Effector memory CD8-positive, alpha-beta T cell (primary cell): ENCODE data around the gene KIF26B.

Source experiments
- ATAC-seq: fragments of 150-1000 bp; cut with Tn5 transposase; replicated peaks from 2 replicates; pipeline ENCODE4 v1.10.0; 2021; ENCODE audit warnings: mild to moderate bottlenecking, moderate library complexity
- DNase-seq, 3 experiments: peaks; one replicate each; pipeline ENCODE4 v3.0.0; 2021
- H3K27ac Mint-ChIP-seq, 2 donors: one replicate each; pipeline ENCODE4 v1.8.0; 2022; ENCODE audit warnings: mild to moderate bottlenecking in 2 of 2, mixed read lengths in 2 of 2, moderate library complexity in 2 of 2
- H3K27me3 Mint-ChIP-seq, 2 donors: one replicate each; pipeline ENCODE4 v1.8.0; 2022; ENCODE audit warnings: mixed read lengths in 2 of 2
- H3K36me3 Mint-ChIP-seq: one replicate; pipeline ENCODE4 v1.8.0; 2022; ENCODE audit warnings: mild to moderate bottlenecking, moderate library complexity, mixed read lengths; ENCODE audit not compliant: insufficient read depth
- H3K4me1 Mint-ChIP-seq, 2 donors: one replicate each; pipeline ENCODE4 v1.8.0; 2022; ENCODE audit warnings: low read depth in 2 of 2, mixed read lengths in 2 of 2
- H3K4me3 Mint-ChIP-seq, 2 donors: one replicate each; pipeline ENCODE4 v1.8.0; 2022; ENCODE audit warnings: mild to moderate bottlenecking in 2 of 2, mixed read lengths in 2 of 2, moderate library complexity in 2 of 2
- H3K9me3 Mint-ChIP-seq, 2 donors: one replicate each; pipeline ENCODE4 v1.8.0; 2022; ENCODE audit warnings: mixed read lengths in 2 of 2

Gene KIF26B

GRCh38 chr1:245591346-245592188 lies 436.8 kb downstream of the KIF26B start:
- Mint-ChIP-seq H3K4me1 (no peaks in the 10 kb centered on the region), H3K4me3 (no peak overlapping the region), H3K36me3 (no peaks in the 10 kb centered on the region), H3K27me3 (no peaks in the 10 kb centered on the region), H3K9me3 (no peaks in the 10 kb centered on the region), H3K27ac (no peak overlapping the region)
- DNase-seq, result no peak
- no peak for ATAC-seq

DNA sequence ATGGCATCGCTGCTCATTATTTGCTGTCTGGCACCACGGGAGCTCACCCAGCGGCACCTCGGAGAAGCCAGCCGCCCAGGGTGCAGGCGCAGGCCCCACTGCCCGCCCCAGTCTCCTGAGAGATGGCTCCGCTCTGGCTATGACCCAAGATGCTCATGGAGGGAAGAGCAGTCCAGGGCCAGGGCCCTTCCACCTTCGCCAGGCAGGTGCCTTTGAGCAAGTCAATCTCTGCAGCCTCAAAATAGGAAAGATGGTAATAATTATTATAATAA lies 437.3 kb downstream of the KIF26B start:
- DNase-seq (no peak), ATAC-seq (no peak)
- Mint-ChIP-seq H3K4me3 (no peak overlapping the region), H3K9me3 (no peaks in the 10 kb centered on the region), H3K36me3 (no peaks in the 10 kb centered on the region), H3K4me1 (no peaks in the 10 kb centered on the region), H3K27me3 (no peaks in the 10 kb centered on the region), H3K27ac (no peak overlapping the region)

DNA sequence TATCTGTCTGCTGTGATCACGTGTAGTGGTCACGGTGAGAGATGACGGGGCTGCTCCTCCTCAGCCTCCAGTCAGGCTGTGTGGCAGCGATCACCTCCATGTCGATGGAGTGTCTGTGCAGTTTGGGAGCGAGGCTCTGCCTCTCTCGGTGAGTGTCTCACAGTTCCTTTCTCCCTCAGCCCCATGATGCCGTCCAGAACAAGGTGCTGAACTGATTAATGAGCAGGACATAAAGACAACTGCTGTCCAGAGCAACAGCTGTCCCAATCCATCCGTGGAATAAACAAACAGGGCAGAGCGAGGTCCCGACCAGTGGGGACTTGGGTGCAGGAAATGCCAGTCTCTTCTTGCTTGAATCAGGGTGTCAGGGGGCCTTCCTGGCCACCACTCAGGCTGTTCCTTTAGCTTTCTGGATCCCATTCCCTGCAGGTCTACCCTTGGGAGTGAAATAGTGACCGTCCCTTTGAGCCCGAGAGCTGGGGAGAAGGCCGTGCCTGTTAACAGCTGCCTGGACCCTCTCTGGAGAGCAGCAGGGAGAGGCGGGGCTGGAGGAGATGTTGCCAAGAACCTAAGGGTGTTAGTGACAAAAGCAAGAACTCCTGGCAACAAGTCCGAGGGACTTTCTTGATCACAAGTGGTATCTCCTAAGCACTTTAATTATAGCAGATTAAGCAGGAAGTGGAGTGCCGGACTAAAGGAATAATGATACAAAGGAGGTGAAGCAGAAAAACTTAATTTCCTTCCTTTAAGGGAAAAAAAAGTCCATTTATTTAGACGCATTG lies 443.9 kb downstream of the KIF26B start:
- no peaks in the 10 kb centered on the region for H3K36me3 Mint-ChIP-seq
- no peaks in the 10 kb centered on the region for H3K4me1 Mint-ChIP-seq
- H3K27ac Mint-ChIP-seq, result no peak overlapping the region
- no peaks in the 10 kb centered on the region for H3K27me3 Mint-ChIP-seq
- H3K4me3 Mint-ChIP-seq, result no peak overlapping the region
- DNase-seq (no peak), ATAC-seq (no peak)
- no peaks in the 10 kb centered on the region for H3K9me3 Mint-ChIP-seq

- no peak overlapping the region for H3K27ac Mint-ChIP-seq
- DNase-seq, result no peak
- no peaks in the 10 kb centered on the region for H3K27me3 Mint-ChIP-seq
- no peaks in the 10 kb centered on the region for H3K36me3 Mint-ChIP-seq
- H3K9me3 Mint-ChIP-seq, result no peaks in the 10 kb centered on the region
- H3K4me3 Mint-ChIP-seq, result no peak overlapping the region
- no peaks in the 10 kb centered on the region for H3K4me1 Mint-ChIP-seq
- no peak for ATAC-seq
These were observed 444.8 kb downstream of the KIF26B start for GRCh38 chr1:245599371-245600174.

- H3K4me3 Mint-ChIP-seq, result no peak overlapping the region
- no peaks in the 10 kb centered on the region for H3K9me3 Mint-ChIP-seq
- no peak overlapping the region for H3K27ac Mint-ChIP-seq
- ATAC-seq, result no peak
- H3K4me1 Mint-ChIP-seq, result no peaks in the 10 kb centered on the region
- H3K36me3 Mint-ChIP-seq, result no peaks in the 10 kb centered on the region
- no peak for DNase-seq
- no peaks in the 10 kb centered on the region for H3K27me3 Mint-ChIP-seq
These were observed 445.9 kb downstream of the KIF26B start for GRCh38 chr1:245600658-245601057.

- no peak overlapping the region for H3K4me3 Mint-ChIP-seq
- H3K27me3 Mint-ChIP-seq, result peaks cover 0 to 8% of the 10 kb centered on the region in 2 donors
- no peaks in the 10 kb centered on the region for H3K4me1 Mint-ChIP-seq
- H3K9me3 Mint-ChIP-seq, result no peaks in the 10 kb centered on the region
- DNase-seq (no peak), ATAC-seq (no peak)
- no peaks in the 10 kb centered on the region for H3K36me3 Mint-ChIP-seq
- H3K27ac Mint-ChIP-seq, result no peak overlapping the region
These were observed 448.6 kb downstream of the KIF26B start for GRCh38 chr1:245603311-245603865.

DNA sequence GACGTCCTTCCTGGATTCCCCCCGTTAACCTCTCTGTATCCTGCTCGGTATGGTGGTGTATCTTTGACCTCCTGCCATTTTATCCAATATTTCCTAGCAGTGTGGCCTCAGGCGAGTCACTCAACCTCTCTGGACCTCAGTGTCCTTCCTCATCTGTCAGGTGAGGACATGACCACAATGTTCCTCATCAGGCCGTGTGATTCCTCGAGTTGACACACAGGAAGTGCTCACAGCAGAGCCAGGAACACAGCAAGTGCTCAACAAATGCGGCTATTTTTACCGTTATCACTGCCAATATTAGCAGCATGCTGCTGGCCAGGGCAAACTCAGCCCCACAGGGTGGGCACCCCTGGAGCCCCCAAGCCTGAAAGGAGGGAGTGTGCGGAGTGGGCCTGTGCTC lies 450.2 kb downstream of the KIF26B start:
- Mint-ChIP-seq H3K27ac (no peak overlapping the region), H3K36me3 (no peaks in the 10 kb centered on the region), H3K9me3 (no peaks in the 10 kb centered on the region), H3K27me3 (peaks cover 2 to 8% of the 10 kb centered on the region in 2 donors), H3K4me1 (no peaks in the 10 kb centered on the region), H3K4me3 (no peak overlapping the region)
- no peak for DNase-seq
- no peak for ATAC-seq

- no peak for DNase-seq
These were observed 450.8 kb downstream of the KIF26B start for GRCh38 chr1:245605480-245606156.

GRCh38 chr1:245606157-245606725 lies 451.5 kb downstream of the KIF26B start:
- Mint-ChIP-seq H3K36me3 (no peaks in the 10 kb centered on the region), H3K4me3 (no peak overlapping the region), H3K27ac (no peak overlapping the region), H3K27me3 (peaks cover 7 to 8% of the 10 kb centered on the region in 2 donors), H3K9me3 (no peaks in the 10 kb centered on the region), H3K4me1 (no peaks in the 10 kb centered on the region)
- ATAC-seq (no peak), DNase-seq (no peak)

More at GRCh38 chr1:245605480-245606156, 450.8 kb downstream of the KIF26B start:
- Mint-ChIP-seq H3K36me3 (no peaks in the 10 kb centered on the region), H3K4me1 (no peaks in the 10 kb centered on the region), H3K27ac (no peak overlapping the region), H3K4me3 (no peak overlapping the region), H3K27me3 (peaks cover 7 to 8% of the 10 kb centered on the region in 2 donors), H3K9me3 (no peaks in the 10 kb centered on the region)
- ATAC-seq, result no peak

DNA sequence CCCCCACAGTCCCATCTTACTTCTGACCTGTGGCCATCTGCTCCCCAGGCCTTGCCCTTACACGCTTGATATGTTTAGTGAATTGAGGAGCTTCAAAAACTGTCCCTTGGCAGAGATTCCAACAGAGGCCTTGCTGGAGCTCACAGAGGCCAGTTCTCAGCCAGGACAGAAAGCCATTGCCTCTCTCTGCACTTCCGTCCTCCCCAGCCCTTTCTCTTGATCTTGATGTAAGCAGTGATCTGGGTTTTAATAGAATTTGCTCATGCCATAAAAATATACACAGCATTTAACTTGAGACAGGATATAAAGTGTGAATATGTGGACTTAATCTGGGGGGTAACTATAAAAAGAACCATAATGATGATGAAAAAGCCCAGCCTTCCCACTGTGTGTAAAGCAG lies 453.5 kb downstream of the KIF26B start:
- Mint-ChIP-seq H3K27me3 (peaks cover 7 to 8% of the 10 kb centered on the region in 2 donors), H3K4me3 (no peak overlapping the region), H3K36me3 (no peaks in the 10 kb centered on the region), H3K4me1 (no peaks in the 10 kb centered on the region), H3K27ac (no peak overlapping the region), H3K9me3 (no peaks in the 10 kb centered on the region)
- no peak for DNase-seq
- ATAC-seq, result no peak

DNA sequence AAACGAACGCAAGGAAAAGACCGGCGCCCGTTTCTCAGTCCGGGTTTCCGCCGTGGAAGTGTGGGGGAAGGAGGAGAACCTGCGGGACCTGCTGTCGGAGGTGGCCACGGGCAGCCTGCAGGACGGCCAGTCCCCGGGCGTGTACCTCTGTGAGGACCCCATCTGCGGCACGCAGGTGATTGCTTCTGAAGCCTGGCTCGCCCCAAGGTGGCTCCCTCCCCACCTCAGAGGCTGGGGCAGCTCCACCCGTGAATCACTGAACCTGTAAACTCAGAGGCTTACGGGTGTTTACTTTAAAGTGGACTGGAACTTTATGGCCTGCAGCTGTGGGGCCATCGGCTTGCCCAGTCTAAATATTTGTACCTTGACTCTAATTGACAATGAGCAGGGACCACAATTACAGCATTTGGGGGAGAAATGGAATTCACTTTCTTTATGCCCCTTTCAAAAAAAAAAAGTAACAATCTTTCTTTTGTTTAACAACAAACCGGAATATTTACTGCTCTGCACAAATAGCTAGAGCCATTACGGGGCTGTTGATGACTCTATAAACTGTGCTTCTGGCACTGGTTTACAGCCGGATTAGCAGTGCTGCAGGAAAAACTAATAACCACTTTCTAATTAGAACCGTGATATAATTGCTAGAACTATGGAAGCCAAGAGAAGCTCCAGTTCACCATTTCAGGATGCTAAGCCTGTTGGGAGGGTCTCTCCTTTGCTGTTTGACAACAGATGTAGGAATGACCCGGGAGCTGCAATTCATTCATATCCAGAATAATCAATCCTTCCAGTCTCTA lies 454.8 kb downstream of the KIF26B start:
- no peak overlapping the region for H3K4me3 Mint-ChIP-seq
- H3K9me3 Mint-ChIP-seq, result no peaks in the 10 kb centered on the region
- H3K36me3 Mint-ChIP-seq, result no peaks in the 10 kb centered on the region
- ATAC-seq (no peak), DNase-seq (no peak)
- H3K27ac Mint-ChIP-seq, result no peak overlapping the region
- H3K27me3 Mint-ChIP-seq, result peaks cover 7 to 8% of the 10 kb centered on the region in 2 donors
- no peaks in the 10 kb centered on the region for H3K4me1 Mint-ChIP-seq

GRCh38 chr1:245611251-245611650 lies 456.5 kb downstream of the KIF26B start:
- H3K36me3 Mint-ChIP-seq, result no peaks in the 10 kb centered on the region
- ATAC-seq (no peak), DNase-seq (no peak)
- peaks cover 6 to 7% of the 10 kb centered on the region in 2 donors for H3K27me3 Mint-ChIP-seq
- no peak overlapping the region for H3K27ac Mint-ChIP-seq
- H3K9me3 Mint-ChIP-seq, result no peaks in the 10 kb centered on the region
- H3K4me1 Mint-ChIP-seq, result no peaks in the 10 kb centered on the region
- H3K4me3 Mint-ChIP-seq, result no peak overlapping the region
